ENCODE data around the gene GOLGA8A.
"Not testable (repeated sequence)": the region's sequence is repeated elsewhere in the genome, so short reads cannot be mapped to it uniquely, and the experiment has no call there.

The GOLGA8A gene

GRCh38 chr15:34437687-34438086, at the start of gene GOLGA8A:
TSS of gene GOLGA8A (minus strand) at chr15:34437808. CDS start at chr15:34389691, 48,117 bp downstream.
- peak within 1 kb of the TSS; percentile 82 for H3K4me3 ChIP-seq (ENCODE audit: low read depth, low read length)
- peak; percentile 65 for DNase-seq (ENCODE audit: low read depth)

- no peak overlapping the region for H3K4me3 ChIP-seq (ENCODE audit: low read depth, low read length)
- no peak for DNase-seq (ENCODE audit: low read depth)
Measured at GRCh38 chr15:34483644-34484043, 46.0 kb upstream of the GOLGA8A start.

- H3K4me3 ChIP-seq (ENCODE audit: low read depth, low read length), result no peak overlapping the region
- DNase-seq (ENCODE audit: low read depth), result no peak
Measured at GRCh38 chr15:34481370-34481769, 43.8 kb upstream of the GOLGA8A start.

GRCh38 chr15:34473840-34474239, 36.2 kb upstream of the GOLGA8A start:
- no peak for DNase-seq (ENCODE audit: low read depth)
- H3K4me3 ChIP-seq (ENCODE audit: low read depth, low read length), result no peak overlapping the region

GRCh38 chr15:34472947-34473346, 35.3 kb upstream of the GOLGA8A start:
- DNase-seq (ENCODE audit: low read depth), result no peak
- no peak overlapping the region for H3K4me3 ChIP-seq (ENCODE audit: low read depth, low read length)

GRCh38 chr15:34470892-34471291, 33.3 kb upstream of the GOLGA8A start:
- DNase-seq (ENCODE audit: low read depth), result no peak
- no peak overlapping the region for H3K4me3 ChIP-seq (ENCODE audit: low read depth, low read length)

- DNase-seq (ENCODE audit: low read depth), result no peak
- H3K4me3 ChIP-seq (ENCODE audit: low read depth, low read length), result no peak overlapping the region
Measured at GRCh38 chr15:34470091-34470490, 32.5 kb upstream of the GOLGA8A start.

- DNase-seq (ENCODE audit: low read depth), result no peak
- H3K4me3 ChIP-seq (ENCODE audit: low read depth, low read length), result no peak overlapping the region
Measured at GRCh38 chr15:34461730-34462129, 24.1 kb upstream of the GOLGA8A start.

- no peak for DNase-seq (ENCODE audit: low read depth)
Measured at GRCh38 chr15:34460451-34460850, 22.8 kb upstream of the GOLGA8A start.

GRCh38 chr15:34456658-34457057, 19.1 kb upstream of the GOLGA8A start:
- DNase-seq (ENCODE audit: low read depth), result no peak
- H3K4me3 ChIP-seq (ENCODE audit: low read depth, low read length), result no peak overlapping the region

More at GRCh38 chr15:34460451-34460850, 22.8 kb upstream of the GOLGA8A start:
- H3K4me3 ChIP-seq (ENCODE audit: low read depth, low read length), result no peak overlapping the region

GRCh38 chr15:34442891-34443290, 5.3 kb upstream of the GOLGA8A start:
- no peak overlapping the region for H3K4me3 ChIP-seq (ENCODE audit: low read depth, low read length)
- no peak for DNase-seq (ENCODE audit: low read depth)

GRCh38 chr15:34439878-34440277, 2.3 kb upstream of the GOLGA8A start:
- no peak for DNase-seq (ENCODE audit: low read depth)

GRCh38 chr15:34436956-34437442, 609 bp downstream of the GOLGA8A start:
- DNase-seq (ENCODE audit: low read depth), result no peak
- H3K4me3 ChIP-seq (ENCODE audit: low read depth, low read length), result peak overlapping the region; percentile 82

More at GRCh38 chr15:34439878-34440277, 2.3 kb upstream of the GOLGA8A start:
- no peak overlapping the region for H3K4me3 ChIP-seq (ENCODE audit: low read depth, low read length)

GRCh38 chr15:34436126-34436955, 1.3 kb downstream of the GOLGA8A start:
- peak overlapping the region; percentile 82 for H3K4me3 ChIP-seq (ENCODE audit: low read depth, low read length)
- DNase-seq (ENCODE audit: low read depth), result no peak

- no peak for DNase-seq (ENCODE audit: low read depth)
- H3K4me3 ChIP-seq (ENCODE audit: low read depth, low read length), result peak overlapping the region; percentile 82
Measured at GRCh38 chr15:34435658-34436057, 1.9 kb downstream of the GOLGA8A start.

- no peak for DNase-seq (ENCODE audit: low read depth)
- no peak overlapping the region for H3K4me3 ChIP-seq (ENCODE audit: low read depth, low read length)
Measured at GRCh38 chr15:34434627-34435305, 2.8 kb downstream of the GOLGA8A start.

- H3K4me3 ChIP-seq (ENCODE audit: low read depth, low read length); DNase-seq (ENCODE audit: low read depth): not testable (repeated sequence)
Measured at GRCh38 chr15:34433956-34434626, 3.5 kb downstream of the GOLGA8A start.

- DNase-seq (ENCODE audit: low read depth), result not testable (repeated sequence)
Measured at GRCh38 chr15:34430642-34431041, 7.0 kb downstream of the GOLGA8A start.

GRCh38 chr15:34423425-34424090, 14.1 kb downstream of the GOLGA8A start:
- H3K4me3 ChIP-seq (ENCODE audit: low read depth, low read length); DNase-seq (ENCODE audit: low read depth): not testable (repeated sequence)

More at GRCh38 chr15:34430642-34431041, 7.0 kb downstream of the GOLGA8A start:
- not testable (repeated sequence) for H3K4me3 ChIP-seq (ENCODE audit: low read depth, low read length)
